Kidney (tissue), 14 donors: ENCODE measurements around the gene GMPPA. TPM values are rescaled to one million over a fixed set of nuclear protein-coding genes. Genes with fewer than 3 reads are reported as not detected.

Source experiments
- DNase-seq, 5 donors: peaks; one replicate each; pipeline ENCODE4 v3.0.0-alpha.2; 2013 to 2020
- FAIRE-seq: peaks from 2 replicates; lab custom pipeline; 2012; peaks lifted over from hg19 to GRCh38; lab: Jason Lieb, UNC
- H3K27ac ChIP-seq, 2 donors: one replicate each; pipeline ENCODE4 v1.7.0; 2013; ENCODE audit warnings: low read depth in 2 of 2, low read length in 2 of 2, inconsistent platforms in 1 of 2
- H3K27me3 ChIP-seq: one replicate; pipeline ENCODE4 v1.7.1; 2013; ENCODE audit warnings: low read length, inconsistent platforms; ENCODE audit not compliant: control insufficient read depth, insufficient read depth
- H3K36me3 ChIP-seq, 3 donors: one replicate each; pipeline versions ENCODE4 v1.7.0 to v1.7.1; 2013; ENCODE audit warnings: low read length in 3 of 3, control low read depth in 1 of 3, inconsistent platforms in 1 of 3; ENCODE audit not compliant: insufficient read depth in 3 of 3, control insufficient read depth in 2 of 3
- H3K4me1 ChIP-seq, 3 donors: one replicate each; pipeline versions ENCODE4 v1.7.0 to v1.7.1; 2013; ENCODE audit warnings: low read length in 3 of 3, inconsistent platforms in 1 of 3, low read depth in 1 of 3; ENCODE audit not compliant: control insufficient read depth in 2 of 3, insufficient read depth in 2 of 3
- H3K4me3 ChIP-seq, 3 donors: one replicate each; pipeline versions ENCODE4 v1.7.0 to v1.8.1; 2013; ENCODE audit warnings: low read length in 3 of 3, control low read depth in 1 of 3, inconsistent platforms in 1 of 3
- H3K9ac ChIP-seq, 3 donors: one replicate each; pipeline versions ENCODE4 v1.7.0 to v1.7.1; 2013; ENCODE audit warnings: low read length in 3 of 3, control low read depth in 1 of 3, inconsistent platforms in 1 of 3
- H3K9me3 ChIP-seq, 3 donors: one replicate each; pipeline versions ENCODE4 v1.7.0 to v1.7.1; 2013; ENCODE audit warnings: low read length in 3 of 3, control low read depth in 1 of 3, inconsistent platforms in 1 of 3; ENCODE audit not compliant: control insufficient read depth in 2 of 3, insufficient read depth in 1 of 3
- CTCF ChIP-seq: IDR thresholded peaks from 3 replicates; pipeline ENCODE4 v1.5.1; 2012; ENCODE audit warnings: mild to moderate bottlenecking, moderate library complexity, borderline replicate concordance; ENCODE audit not compliant: insufficient read depth; ENCODE audit errors: extremely low read depth
- intact Hi-C: fragments of 100-400 bp; cut with DNase I; formaldehyde crosslinking; loops from one replicate; pipeline ENCODE4 v1.11.1; 2022
- polyA plus RNA-seq: library from polyadenylated mRNA; stranded (reverse); fragments of 350-450 nt; fragmentation: Illumina TruSeq; extraction: RNeasy Lipid Tissue Mini Kit (QIAGEN cat#74804); gene quantifications from one replicate; pipeline ENCODE4 v1.2.3, GENCODE V29; 2014; ENCODE audit warnings: low read depth, low replicate concordance; ENCODE audit not compliant: insufficient read depth
- total RNA-seq: library from RNA; stranded (reverse); fragmentation: NEBNext Ultra II Directional; extraction: Animal tissue kit (Norgen Biotek cat#: 25700); gene quantifications from one replicate; pipeline ENCODE4 v1.2.1, GENCODE V29; 2021
- donor health status: control.
- donor health status: control.
- donor health status: control.
- donor health status: control.
- donor health status: control.
- donor health status: DM: yes; HTN: yes; CAD: no.
- donor health status: Normal renal cell carcinoma (clear cell type).

The GMPPA gene
- total and polyA plus RNA-seq, 2 donors from 2014 or later: 33.9 to 53.1 TPM

GRCh38 chr2:219491278-219491963 lies 7.3 kb upstream of the GMPPA start:
- Histone ChIP-seq H3K27me3 (peaks cover 4% of the 10 kb centered on the region), H3K27ac (no peak overlapping the region)
- DNase-seq: no peak

GRCh38 chr2:219492575-219492974 lies 6.1 kb upstream of the GMPPA start:
- Histone ChIP-seq H3K27ac (no peak overlapping the region), H3K36me3 (no peaks in the 10 kb centered on the region), H3K9me3 (no peaks in the 10 kb centered on the region), H3K27me3 (peaks cover 12% of the 10 kb centered on the region), H3K4me3 (no peak overlapping the region), H3K4me1 (peaks cover 0 to 12% (median 0%) of the 10 kb centered on the region in 3 donors), H3K9ac (no peak overlapping the region)
- no peak for FAIRE-seq
- no peak for TF ChIP-seq CTCF
- intact Hi-C loops: no loop called here
- DNase-seq: no peak

More at GRCh38 chr2:219491278-219491963, 7.3 kb upstream of the GMPPA start:
- H3K9ac ChIP-seq: no peak overlapping the region
- intact Hi-C loops: no loop called here
- H3K36me3 ChIP-seq: no peaks in the 10 kb centered on the region
- peaks cover 0 to 2% (median 0%) of the 10 kb centered on the region in 3 donors for H3K4me1 ChIP-seq
- no peaks in the 10 kb centered on the region for H3K9me3 ChIP-seq
- no peak for FAIRE-seq
- no peak overlapping the region for H3K4me3 ChIP-seq
- no peak for TF ChIP-seq CTCF

GRCh38 chr2:219493086-219493485 lies 5.6 kb upstream of the GMPPA start:
- H3K36me3 ChIP-seq: no peaks in the 10 kb centered on the region
- no peak for TF ChIP-seq CTCF
- FAIRE-seq (no peak), DNase-seq (no peak)
- peaks cover 0 to 14% (median 0%) of the 10 kb centered on the region in 3 donors for H3K4me1 ChIP-seq
- H3K27me3 ChIP-seq: peaks cover 12% of the 10 kb centered on the region
- intact Hi-C loops: no loop called here
- no peak overlapping the region for H3K9ac ChIP-seq
- H3K9me3 ChIP-seq: no peaks in the 10 kb centered on the region
- no peak overlapping the region for H3K4me3 ChIP-seq
- no peak overlapping the region for H3K27ac ChIP-seq
